GM04503 (cell line): ENCODE results near the gene TMPRSS15.

Experiments used
- DNase-seq: peaks from one replicate; pipeline ENCODE4 v3.0.0-alpha.2; 2012; ENCODE audit warnings: low read depth

The TMPRSS15 gene

GRCh38 chr21:18349468-18349867 is 54.1 kb downstream of the TMPRSS15 start:
- DNase-seq: no peak

- DNase-seq: no peak
Observed at GRCh38 chr21:18340387-18340942, 63.1 kb downstream of the TMPRSS15 start.

- no peak for DNase-seq
Observed at GRCh38 chr21:18335651-18336236, 67.8 kb downstream of the TMPRSS15 start.

GRCh38 chr21:18334066-18334465 is 69.5 kb downstream of the TMPRSS15 start:
- no peak for DNase-seq

GRCh38 chr21:18318156-18318555 is 85.4 kb downstream of the TMPRSS15 start:
- no peak for DNase-seq

- DNase-seq: no peak
Observed at GRCh38 chr21:18298228-18298627, 105.4 kb downstream of the TMPRSS15 start.

- no peak for DNase-seq
Observed at GRCh38 chr21:18294100-18294499, 109.5 kb downstream of the TMPRSS15 start.

- no peak for DNase-seq
Observed at GRCh38 chr21:18289876-18290275, 113.7 kb downstream of the TMPRSS15 start.

GRCh38 chr21:18285379-18285778 is 118.2 kb downstream of the TMPRSS15 start:
- no peak for DNase-seq

- DNase-seq: no peak
Observed at GRCh38 chr21:18275781-18276180, 127.8 kb downstream of the TMPRSS15 start.

GRCh38 chr21:18274370-18274769 is 129.2 kb downstream of the TMPRSS15 start:
- DNase-seq: no peak

GRCh38 chr21:18273400-18273799 is 130.2 kb downstream of the TMPRSS15 start:
- DNase-seq: no peak

GRCh38 chr21:18269856-18270255 is 133.7 kb downstream of the TMPRSS15 start:
- no peak for DNase-seq

GRCh38 chr21:18268906-18269305 is 134.7 kb downstream of the TMPRSS15 start:
- DNase-seq: no peak

GRCh38 chr21:18267496-18267895 is 136.1 kb downstream of the TMPRSS15 start:
- DNase-seq: no peak

GRCh38 chr21:18265944-18266343 is 137.6 kb downstream of the TMPRSS15 start:
- DNase-seq: no peak

- DNase-seq: no peak
Observed at GRCh38 chr21:18253799-18254198, 149.8 kb downstream of the TMPRSS15 start.

GRCh38 chr21:18253221-18253620 is 150.4 kb downstream of the TMPRSS15 start:
- DNase-seq: no peak

- no peak for DNase-seq
Observed at GRCh38 chr21:18252680-18253079, 150.9 kb downstream of the TMPRSS15 start.

- no peak for DNase-seq
Observed at GRCh38 chr21:18252256-18252655, 151.3 kb downstream of the TMPRSS15 start.

GRCh38 chr21:18251065-18251464 is 152.5 kb downstream of the TMPRSS15 start:
- DNase-seq: no peak

GRCh38 chr21:18249672-18250071 is 153.9 kb downstream of the TMPRSS15 start:
- no peak for DNase-seq

GRCh38 chr21:18248171-18248570 is 155.4 kb downstream of the TMPRSS15 start:
- DNase-seq: no peak

- DNase-seq: no peak
Observed at GRCh38 chr21:18245464-18245967, 158.1 kb downstream of the TMPRSS15 start.
